Body of pancreas (tissue), 4 donors: Measurements from ENCODE around the gene HOXC4. TPM values are rescaled to one million over a fixed set of nuclear protein-coding genes. Genes with fewer than 3 reads are reported as not detected.

Experiments
- ATAC-seq: fragments of 150-250 bp; one replicate; pipeline ENCODE4 v1.9.1; 2016
- DNase-seq, 4 donors: peaks; one replicate each; pipeline ENCODE4 v3.0.0-alpha.2; 2019
- H3K27ac ChIP-seq, 4 donors: fragments of 200-600 bp; sonication (generic); 1 replicate in 3 of 4; 2 replicates in 1 of 4; pipeline versions ENCODE4 v1.5.1 to v1.6.1; 2016 to 2019; ENCODE audit warnings: mild to moderate bottlenecking in 1 of 4, mixed read lengths in 1 of 4, moderate library complexity in 1 of 4
- H3K27me3 ChIP-seq, 2 donors: fragments of 200-600 bp; sonication (generic); one replicate each; pipeline ENCODE4 v1.6.0; 2016; ENCODE audit warnings: mild to moderate bottlenecking in 1 of 2
- H3K36me3 ChIP-seq, 2 donors: fragments of 200-600 bp; sonication (generic); replicated peaks in 1 of 2; 2 replicates each; pipeline ENCODE4 v1.5.1; 2016; ENCODE audit warnings: low read depth in 2 of 2; ENCODE audit not compliant: insufficient read depth in 1 of 2
- H3K4me1 ChIP-seq: fragments of 200-600 bp; sonication (generic); one replicate; pipeline ENCODE4 v1.6.0; 2016
- H3K4me3 ChIP-seq, 2 donors: fragments of 200-600 bp; sonication (generic); 1 replicate in 1 of 2; 2 replicates in 1 of 2; pipeline ENCODE4 v1.5.1; 2016 to 2019
- H3K9me3 ChIP-seq, 3 donors: fragments of 200-600 bp; sonication (generic); 1 replicate in 2 of 3; 2 replicates in 1 of 3; pipeline ENCODE4 v1.5.1; 2016
- CTCF ChIP-seq, 7 experiments: fragments of 450-650 bp in 4 of 7; fragments of 200-600 bp in 3 of 7; sonication (generic) in 3 of 7; IDR thresholded peaks; one replicate each; pipeline ENCODE4 v1.5.1; 2016 to 2019; ENCODE audit warnings: antibody characterized with exemption in 7 of 7
- POLR2A ChIP-seq, 3 donors: fragments of 450-650 bp; IDR thresholded peaks; one replicate each; pipeline ENCODE4 v1.6.1; 2016; ENCODE audit warnings: antibody characterized with exemption in 3 of 3, mild to moderate bottlenecking in 2 of 3
- WGBS, 2 donors: methylation state at CpG; one replicate each; pipeline ENCODE4 v1.1.5; 2017; 5-methylcytosine and 5-hydroxymethylcytosine counted together
- intact Hi-C: fragments of 100-400 bp; cut with DNase I; formaldehyde crosslinking; loops from one replicate; pipeline ENCODE4 v1.15.1; 2023
- total RNA-seq, 2 donors: library from RNA; depleted of rRNA; stranded (reverse); fragments of >200 nt; gene quantifications; one replicate each; pipeline ENCODE4 v1.1.0, GENCODE V29; 2016

The HOXC4 gene
- total RNA-seq, 2 donors from 2014 or later: not detected

DNA sequence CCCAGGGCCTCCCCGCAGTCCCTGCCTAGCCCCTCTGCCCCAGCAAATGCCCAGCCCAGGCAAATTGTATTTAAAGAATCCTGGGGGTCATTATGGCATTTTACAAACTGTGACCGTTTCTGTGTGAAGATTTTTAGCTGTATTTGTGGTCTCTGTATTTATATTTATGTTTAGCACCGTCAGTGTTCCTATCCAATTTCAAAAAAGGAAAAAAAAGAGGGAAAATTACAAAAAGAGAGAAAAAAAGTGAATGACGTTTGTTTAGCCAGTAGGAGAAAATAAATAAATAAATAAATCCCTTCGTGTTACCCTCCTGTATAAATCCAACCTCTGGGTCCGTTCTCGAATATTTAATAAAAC is 23.2 kb upstream of the HOXC4 start:
- DNase-seq (no peak), ATAC-seq (no peak)
- no peaks in the 10 kb centered on the region for H3K36me3 ChIP-seq
- WGBS, 2 donors: 36 to 42% methylated on average over 6 to 7 of the region's 7 CpGs
- no peak overlapping the region for H3K4me3 ChIP-seq
- H3K9me3 ChIP-seq: no peaks in the 10 kb centered on the region
- H3K4me1 ChIP-seq: peaks cover 37% of the 10 kb centered on the region
- intact Hi-C loops: loop anchor here (5.0 kb wide), 1 partner anchor 162 kb away; no protein-coding TSS in a partner anchor
- TF ChIP-seq POLR2A (IDR thresholded peaks at IDR 0.05) (no peak), CTCF (IDR thresholded peaks at IDR 0.05) (no peak)
- peaks cover 4 to 54% of the 10 kb centered on the region in 2 donors for H3K27me3 ChIP-seq
- H3K27ac ChIP-seq: no peak overlapping the region

GRCh38 chr12:54030889-54031471 is 22.7 kb upstream of the HOXC4 start:
- intact Hi-C loops: loop anchor here (5.0 kb wide), 1 partner anchor 161 kb away; no protein-coding TSS in a partner anchor
- 6 to 9% methylated on average over 23 to 46 of the region's 46 CpGs for WGBS, 2 donors
- Histone ChIP-seq H3K27ac (peak overlapping the region in 1 of 4 donors; percentile 11), H3K4me3 (no peak overlapping the region), H3K36me3 (no peaks in the 10 kb centered on the region), H3K4me1 (peaks cover 37% of the 10 kb centered on the region), H3K27me3 (peaks cover 4 to 54% of the 10 kb centered on the region in 2 donors), H3K9me3 (no peaks in the 10 kb centered on the region)
- ATAC-seq (peak; percentile 25), DNase-seq (peak in 1 of 4 donors; percentile 32)
- no peak for TF ChIP-seq POLR2A (IDR thresholded peaks at IDR 0.05)
- TF ChIP-seq CTCF (IDR thresholded peaks at IDR 0.05): no peak

GRCh38 chr12:54031480-54031879 is 22.2 kb upstream of the HOXC4 start:
- Histone ChIP-seq H3K27ac (peak overlapping the region in 1 of 4 donors; percentile 11), H3K4me1 (peaks cover 37% of the 10 kb centered on the region), H3K36me3 (no peaks in the 10 kb centered on the region), H3K9me3 (no peaks in the 10 kb centered on the region), H3K4me3 (no peak overlapping the region), H3K27me3 (peaks cover 4 to 54% of the 10 kb centered on the region in 2 donors)
- DNase-seq (no peak), ATAC-seq (no peak)
- no peak for TF ChIP-seq POLR2A (IDR thresholded peaks at IDR 0.05)
- TF ChIP-seq CTCF (IDR thresholded peaks at IDR 0.05): no peak
- intact Hi-C loops: loop anchor here (5.0 kb wide), 1 partner anchor 161 kb away; no protein-coding TSS in a partner anchor
- 31 to 32% methylated on average over 16 of the region's 16 CpGs for WGBS, 2 donors

GRCh38 chr12:54032086-54032619 is 21.5 kb upstream of the HOXC4 start:
- Histone ChIP-seq H3K36me3 (no peaks in the 10 kb centered on the region), H3K27ac (no peak overlapping the region), H3K4me1 (peaks cover 37% of the 10 kb centered on the region), H3K9me3 (no peaks in the 10 kb centered on the region), H3K27me3 (peaks cover 4 to 50% of the 10 kb centered on the region in 2 donors), H3K4me3 (no peak overlapping the region)
- ATAC-seq (no peak), DNase-seq (no peak)
- 40 to 48% methylated on average over 6 of the region's 6 CpGs for WGBS, 2 donors
- TF ChIP-seq CTCF (IDR thresholded peaks at IDR 0.05): no peak
- no peak for TF ChIP-seq POLR2A (IDR thresholded peaks at IDR 0.05)
- intact Hi-C loops: loop anchor here (5.0 kb wide), 1 partner anchor 160 kb away; no protein-coding TSS in a partner anchor
